Lung (tissue), 12 donors: ENCODE results near the gene IQCM. TPM values are rescaled to one million over a fixed set of nuclear protein-coding genes. Genes with fewer than 3 reads are reported as not detected.

ENCODE experiments used
- ATAC-seq: fragments of 200-7000 bp; cut with Tn5 transposase; one replicate; pipeline ENCODE4 v1.9.1; 2020; ENCODE audit warnings: moderate number of reproducible peaks; ENCODE audit not compliant: insufficient read depth, low FRiP score
- DNase-seq, 3 donors: peaks; one replicate each; pipeline ENCODE4 v3.0.0-alpha.2; 2013 to 2017
- H3K27ac ChIP-seq, 2 donors: one replicate each; pipeline ENCODE4 v1.5.1; 2013; ENCODE audit warnings: mild to moderate bottlenecking in 2 of 2, moderate library complexity in 2 of 2, control low read depth in 1 of 2, inconsistent platforms in 1 of 2, low read depth in 1 of 2, low read length in 1 of 2
- H3K27me3 ChIP-seq, 3 donors: one replicate each; pipeline ENCODE4 v1.5.1; 2013; ENCODE audit warnings: low read length in 2 of 3; ENCODE audit not compliant: control insufficient read depth in 3 of 3, insufficient read depth in 3 of 3
- H3K36me3 ChIP-seq, 4 donors: one replicate each; pipeline ENCODE4 v1.5.1; 2013; ENCODE audit warnings: low read length in 4 of 4, mild to moderate bottlenecking in 1 of 4, moderate library complexity in 1 of 4; ENCODE audit not compliant: control insufficient read depth in 4 of 4, insufficient read depth in 4 of 4
- H3K4me1 ChIP-seq, 5 donors: one replicate each; pipeline ENCODE4 v1.5.1; 2013; ENCODE audit warnings: low read length in 5 of 5, mild to moderate bottlenecking in 2 of 5, moderate library complexity in 1 of 5; ENCODE audit not compliant: control insufficient read depth in 5 of 5, insufficient read depth in 5 of 5
- H3K4me3 ChIP-seq: one replicate; pipeline ENCODE4 v1.5.1; 2013; ENCODE audit warnings: mild to moderate bottlenecking, control low read depth, moderate library complexity
- H3K9ac ChIP-seq, 2 donors: one replicate each; pipeline ENCODE4 v1.5.1; 2013; ENCODE audit warnings: low read length in 2 of 2, control low read depth in 1 of 2; ENCODE audit not compliant: insufficient read depth in 1 of 2
- H3K9me3 ChIP-seq, 4 donors: one replicate each; pipeline ENCODE4 v1.5.1; 2013; ENCODE audit warnings: low read length in 3 of 4, mild to moderate bottlenecking in 1 of 4, moderate library complexity in 1 of 4; ENCODE audit not compliant: control insufficient read depth in 4 of 4, insufficient read depth in 3 of 4
- CTCF ChIP-seq: IDR thresholded peaks from 2 replicates; pipeline ENCODE4 v1.5.1; 2012; ENCODE audit warnings: mild to moderate bottlenecking; ENCODE audit errors: control extremely low read depth, extremely low read depth
- WGBS, 2 donors: extraction: QIAGEN DNeasy Blood & Tissue Kit; methylation state at CpG; one replicate each; pipeline ENCODE4 v1.1.7; 2013; 5-methylcytosine and 5-hydroxymethylcytosine counted together
- polyA plus RNA-seq, 2 donors: library from polyadenylated mRNA; stranded (reverse); fragments of 200-250 nt; gene quantifications; one replicate each; pipeline ENCODE4 v1.2.1, GENCODE V29; 2013
- total RNA-seq, 2 donors: library from RNA; depleted of rRNA in 1 of 2; stranded (reverse); fragments of >200 nt in 1 of 2; gene quantifications; one replicate each; pipeline ENCODE4 v1.2.1, GENCODE V29; 2014 to 2021
- donor health status: control.
- donor health status: control.
- donor health status: Bipolar disorder and iron deficiency.
- donor health status: healthy.
- donor health status: DM: yes; HTN: yes; CAD: no.

IQCM gene
- total and polyA plus RNA-seq, 4 donors: not detected

DNA sequence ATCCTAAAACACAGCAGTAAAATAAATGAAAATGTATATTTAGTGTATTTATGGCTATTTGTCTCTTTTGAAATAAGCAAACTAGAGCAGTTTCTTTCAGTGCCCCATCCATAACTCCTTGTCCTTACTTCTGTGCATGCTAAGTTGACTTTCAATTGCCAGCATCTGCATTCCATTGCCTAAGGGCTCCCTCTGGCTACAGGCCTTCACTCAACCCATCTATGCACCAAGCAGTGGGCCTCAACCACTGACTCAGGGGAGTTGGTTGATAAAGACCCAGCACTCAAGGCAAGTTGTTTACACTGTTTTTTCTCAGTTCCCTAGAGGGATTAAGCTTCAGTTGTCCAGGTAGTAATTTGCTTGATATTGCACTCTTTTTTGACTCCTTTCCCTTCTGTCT lies 265.7 kb downstream of the IQCM start:
- no peak for TF ChIP-seq CTCF
- H3K9me3 ChIP-seq: peaks cover 0 to 1% (median 0%) of the 10 kb centered on the region in 4 donors
- no peak overlapping the region for H3K9ac ChIP-seq
- ATAC-seq: peak; percentile 41
- H3K27me3 ChIP-seq: no peaks in the 10 kb centered on the region
- H3K36me3 ChIP-seq: no peaks in the 10 kb centered on the region
- DNase-seq: peak in 1 of 3 donors; percentile 22
- H3K4me1 ChIP-seq: no peaks in the 10 kb centered on the region
- no peak overlapping the region for H3K27ac ChIP-seq
- no peak overlapping the region for H3K4me3 ChIP-seq

- Histone ChIP-seq H3K27ac (no peak overlapping the region), H3K4me3 (no peak overlapping the region), H3K9me3 (no peaks in the 10 kb centered on the region), H3K27me3 (no peaks in the 10 kb centered on the region), H3K4me1 (no peaks in the 10 kb centered on the region), H3K36me3 (no peaks in the 10 kb centered on the region), H3K9ac (no peak overlapping the region)
- 72 to 78% methylated on average over 2 of the region's 2 CpGs for WGBS, 2 donors
- no peak for TF ChIP-seq CTCF
- no peak for ATAC-seq
- DNase-seq: no peak
Observed at GRCh38 chr4:149534779-149535178, 280.9 kb downstream of the IQCM start.

GRCh38 chr4:149531861-149532260 lies 283.8 kb downstream of the IQCM start:
- no peaks in the 10 kb centered on the region for H3K4me1 ChIP-seq
- DNase-seq: no peak
- H3K36me3 ChIP-seq: no peaks in the 10 kb centered on the region
- no peak overlapping the region for H3K4me3 ChIP-seq
- no peaks in the 10 kb centered on the region for H3K9me3 ChIP-seq
- no peak overlapping the region for H3K27ac ChIP-seq
- TF ChIP-seq CTCF: no peak
- no peak overlapping the region for H3K9ac ChIP-seq
- H3K27me3 ChIP-seq: no peaks in the 10 kb centered on the region
- ATAC-seq: no peak
- WGBS, 2 donors: 46 to 62% methylated on average over 3 of the region's 3 CpGs

DNA sequence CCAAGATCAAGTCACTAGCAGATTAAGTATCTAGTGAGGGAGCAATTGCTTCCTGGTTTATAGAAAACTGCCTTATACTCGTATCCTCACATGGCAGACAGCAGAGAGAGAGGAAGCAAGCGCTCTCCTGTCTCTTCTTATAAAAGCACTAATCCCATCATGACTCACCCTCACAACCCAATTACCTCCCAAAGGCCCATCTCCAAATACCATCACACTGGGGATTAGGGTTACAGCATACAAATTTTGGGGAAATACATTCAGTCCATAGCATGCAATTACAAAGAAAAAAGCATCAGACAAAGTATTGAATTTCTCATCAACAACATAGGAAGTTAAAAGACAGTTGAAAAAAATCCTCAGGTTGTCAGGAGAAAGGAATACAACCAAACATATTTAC lies 292.6 kb downstream of the IQCM start:
- no peak for DNase-seq
- H3K9me3 ChIP-seq: no peaks in the 10 kb centered on the region
- H3K36me3 ChIP-seq: no peaks in the 10 kb centered on the region
- H3K27ac ChIP-seq: no peak overlapping the region
- no peak for TF ChIP-seq CTCF
- 69 to 88% methylated on average over 2 of the region's 2 CpGs for WGBS, 2 donors
- no peak overlapping the region for H3K4me3 ChIP-seq
- no peaks in the 10 kb centered on the region for H3K27me3 ChIP-seq
- no peak overlapping the region for H3K9ac ChIP-seq
- H3K4me1 ChIP-seq: no peaks in the 10 kb centered on the region
- no peak for ATAC-seq
